Measurements from ENCODE around the gene RNASET2.
"Not testable (repeated sequence)": the region's sequence is repeated elsewhere in the genome, so short reads cannot be mapped to it uniquely, and the experiment has no call there.

The RNASET2 gene

GRCh38 chr6:166892472-166892871, 63.9 kb downstream of the RNASET2 start:
- not testable (repeated sequence) for H2BK12ac ChIP-seq (ENCODE audit: low read length); H2AK5ac ChIP-seq (ENCODE audit: low read length); H3K14ac ChIP-seq (ENCODE audit: low read length); H3K4me2 ChIP-seq (ENCODE audit: low read length); H3K23ac ChIP-seq (ENCODE audit: low read length); H2BK5ac ChIP-seq (ENCODE audit: low read depth, low read length, poor library complexity); H3K18ac ChIP-seq (ENCODE audit: low read length); H2BK120ac ChIP-seq (ENCODE audit: insufficient read depth, low read length, poor library complexity); H4K91ac ChIP-seq (ENCODE audit: low read depth, low read length); H4K8ac ChIP-seq (ENCODE audit: low read depth, low read length); H3K27ac ChIP-seq (ENCODE audit: low read depth, low read length); H3K4ac ChIP-seq (ENCODE audit: low read depth, low read length); H2AFZ ChIP-seq (ENCODE audit: insufficient read depth, low read length, poor library complexity); H3K9me3 ChIP-seq (ENCODE audit: insufficient read depth, low read depth, low read length); H3K27me3 ChIP-seq (ENCODE audit: insufficient read depth, low read length); H3K9ac ChIP-seq (ENCODE audit: low read length); H3K79me2 ChIP-seq (ENCODE audit: control insufficient read depth, insufficient read depth, low read length, poor library complexity); H3K79me1 ChIP-seq (ENCODE audit: low read length); H3K36me3 ChIP-seq (ENCODE audit: control insufficient read depth in 1 of 2, insufficient read depth in 2 of 2, low read length in 2 of 2); H4K12ac ChIP-seq (ENCODE audit: low read depth, low read length); H3K4me3 ChIP-seq (ENCODE audit: low read depth, low read length)
- no CpG with 5 or more reads among the region's 5 CpGs for WGBS (ENCODE audit: extremely low coverage, insufficient coverage, insufficient read length)
- H3K4me1 ChIP-seq (ENCODE audit: control insufficient read depth in 1 of 2, insufficient read depth in 2 of 2, low read length in 2 of 2) = peaks cover 0 to 10% of the 10 kb centered on the region in 2 experiments
- DNase-seq = peak in 1 of 2 donors; percentile 50

GRCh38 chr6:166886773-166887172, 69.6 kb downstream of the RNASET2 start:
- not testable (repeated sequence) for H4K8ac ChIP-seq (ENCODE audit: low read depth, low read length); H2AK5ac ChIP-seq (ENCODE audit: low read length); H3K23ac ChIP-seq (ENCODE audit: low read length); H3K27me3 ChIP-seq (ENCODE audit: insufficient read depth, low read length); H3K79me1 ChIP-seq (ENCODE audit: low read length); H3K4me3 ChIP-seq (ENCODE audit: low read depth, low read length); H3K4me1 ChIP-seq (ENCODE audit: control insufficient read depth in 1 of 2, insufficient read depth in 2 of 2, low read length in 2 of 2); H2BK12ac ChIP-seq (ENCODE audit: low read length); H3K9me3 ChIP-seq (ENCODE audit: insufficient read depth, low read depth, low read length); H3K4ac ChIP-seq (ENCODE audit: low read depth, low read length); H3K36me3 ChIP-seq (ENCODE audit: control insufficient read depth in 1 of 2, insufficient read depth in 2 of 2, low read length in 2 of 2); H4K12ac ChIP-seq (ENCODE audit: low read depth, low read length); H2BK5ac ChIP-seq (ENCODE audit: low read depth, low read length, poor library complexity); H4K91ac ChIP-seq (ENCODE audit: low read depth, low read length); H3K14ac ChIP-seq (ENCODE audit: low read length); H3K79me2 ChIP-seq (ENCODE audit: control insufficient read depth, insufficient read depth, low read length, poor library complexity); H3K27ac ChIP-seq (ENCODE audit: low read depth, low read length); H2BK120ac ChIP-seq (ENCODE audit: insufficient read depth, low read length, poor library complexity); H3K4me2 ChIP-seq (ENCODE audit: low read length); DNase-seq; H2AFZ ChIP-seq (ENCODE audit: insufficient read depth, low read length, poor library complexity); H3K18ac ChIP-seq (ENCODE audit: low read length); H3K9ac ChIP-seq (ENCODE audit: low read length)
- no CpG with 5 or more reads among the region's 4 CpGs for WGBS (ENCODE audit: extremely low coverage, insufficient coverage, insufficient read length)

- not testable (repeated sequence) for H3K14ac ChIP-seq (ENCODE audit: low read length); H3K4me2 ChIP-seq (ENCODE audit: low read length); H3K18ac ChIP-seq (ENCODE audit: low read length); H3K9me3 ChIP-seq (ENCODE audit: insufficient read depth, low read depth, low read length); H3K4me3 ChIP-seq (ENCODE audit: low read depth, low read length); H3K79me2 ChIP-seq (ENCODE audit: control insufficient read depth, insufficient read depth, low read length, poor library complexity); H4K8ac ChIP-seq (ENCODE audit: low read depth, low read length); H2BK5ac ChIP-seq (ENCODE audit: low read depth, low read length, poor library complexity); DNase-seq; H4K12ac ChIP-seq (ENCODE audit: low read depth, low read length); H2AFZ ChIP-seq (ENCODE audit: insufficient read depth, low read length, poor library complexity); H3K4ac ChIP-seq (ENCODE audit: low read depth, low read length); H2BK12ac ChIP-seq (ENCODE audit: low read length); H2AK5ac ChIP-seq (ENCODE audit: low read length); H3K9ac ChIP-seq (ENCODE audit: low read length); H3K36me3 ChIP-seq (ENCODE audit: control insufficient read depth in 1 of 2, insufficient read depth in 2 of 2, low read length in 2 of 2); H2BK120ac ChIP-seq (ENCODE audit: insufficient read depth, low read length, poor library complexity); H3K4me1 ChIP-seq (ENCODE audit: control insufficient read depth in 1 of 2, insufficient read depth in 2 of 2, low read length in 2 of 2); H4K91ac ChIP-seq (ENCODE audit: low read depth, low read length); H3K27ac ChIP-seq (ENCODE audit: low read depth, low read length); H3K27me3 ChIP-seq (ENCODE audit: insufficient read depth, low read length); H3K79me1 ChIP-seq (ENCODE audit: low read length); H3K23ac ChIP-seq (ENCODE audit: low read length)
- whole genome bisulfite sequencing (ENCODE audit: extremely low coverage, insufficient coverage, insufficient read length) = no CpG with 5 or more reads among the region's 11 CpGs
These were observed 71.4 kb downstream of the RNASET2 start for GRCh38 chr6:166884958-166885357.

- Histone ChIP-seq H2BK120ac (ENCODE audit: insufficient read depth, low read length, poor library complexity) (no peak overlapping the region), H3K27me3 (ENCODE audit: insufficient read depth, low read length) (no peaks in the 10 kb centered on the region), H3K27ac (ENCODE audit: low read depth, low read length) (no peak overlapping the region), H3K79me2 (ENCODE audit: control insufficient read depth, insufficient read depth, low read length, poor library complexity) (no peaks in the 10 kb centered on the region), H3K4ac (ENCODE audit: low read depth, low read length) (no peak overlapping the region), H3K18ac (ENCODE audit: low read length) (no peak overlapping the region), H3K9me3 (ENCODE audit: insufficient read depth, low read depth, low read length) (no peaks in the 10 kb centered on the region), H4K91ac (ENCODE audit: low read depth, low read length) (no peak overlapping the region), H4K8ac (ENCODE audit: low read depth, low read length) (no peak overlapping the region), H2BK5ac (ENCODE audit: low read depth, low read length, poor library complexity) (no peak overlapping the region), H3K14ac (ENCODE audit: low read length) (no peak overlapping the region), H3K9ac (ENCODE audit: low read length) (no peak overlapping the region), H2AK5ac (ENCODE audit: low read length) (no peak overlapping the region), H2AFZ (ENCODE audit: insufficient read depth, low read length, poor library complexity) (no peak overlapping the region), H3K4me3 (ENCODE audit: low read depth, low read length) (no peak overlapping the region), H3K36me3 (ENCODE audit: control insufficient read depth in 1 of 2, insufficient read depth in 2 of 2, low read length in 2 of 2) (no peaks in the 10 kb centered on the region), H3K4me2 (ENCODE audit: low read length) (no peak overlapping the region), H2BK12ac (ENCODE audit: low read length) (no peak overlapping the region), H3K79me1 (ENCODE audit: low read length) (no peaks in the 10 kb centered on the region), H3K4me1 (ENCODE audit: control insufficient read depth in 1 of 2, insufficient read depth in 2 of 2, low read length in 2 of 2) (peaks cover 5 to 9% of the 10 kb centered on the region in 2 experiments), H3K23ac (ENCODE audit: low read length) (no peak overlapping the region), H4K12ac (ENCODE audit: low read depth, low read length) (no peak overlapping the region)
- no peak for DNase-seq
- WGBS (ENCODE audit: extremely low coverage, insufficient coverage, insufficient read length) = no CpG with 5 or more reads among the region's 1 CpG
These were observed 76.8 kb downstream of the RNASET2 start for GRCh38 chr6:166879594-166879993.

Measured in trophoblast cell (in vitro differentiated cells and primary cell).